HT1080 (cell line): ENCODE measurements around the gene IQSEC2. TPM values are rescaled to one million over a fixed set of nuclear protein-coding genes. Genes with fewer than 3 reads are reported as not detected.

Experiments
- small RNA-seq: library from RNA; depleted of rRNA; stranded (forward); fragments of <200 nt; gene quantifications from one replicate; pipeline ENCODE3, GENCODE V24; 2014
- total RNA-seq: library from RNA; depleted of rRNA; stranded (reverse); fragments of >200 nt; shearing (Covaris generic); gene quantifications from 2 replicates; pipeline ENCODE4 v1.2.3, GENCODE V29; 2014; rRNA removed

IQSEC2 gene
- total RNA-seq, 1 experiment from 2014 or later = 9.8 TPM

Small RNAs within 50 kb of the gene (small RNA-seq; reads per million reads assigned to genes)
- not detected for gene RF00019

Other genes with a start within 250 kb of the IQSEC2 start
- gene GPR173, start 232.8 kb downstream of the IQSEC2 start, total RNA-seq = 3.3 and 3.4 TPM in 2 replicates
- gene TSPYL2, start 199.2 kb downstream of the IQSEC2 start, total RNA-seq = 5.5 and 6.0 TPM in 2 replicates
- gene KANTR, start 187.4 kb downstream of the IQSEC2 start, total RNA-seq = 3.2 and 3.7 TPM in 2 replicates
- 50.7 and 57.2 TPM in 2 replicates for gene KDM5C, start 56.4 kb downstream of the IQSEC2 start, total RNA-seq
- gene SMC1A, start 141.1 kb upstream of the IQSEC2 start, total RNA-seq = 18.6 and 26.0 TPM in 2 replicates
- gene RIBC1, start 141.3 kb upstream of the IQSEC2 start, total RNA-seq = 0.17 and 0.19 TPM in 2 replicates
- gene HSD17B10, start 152.8 kb upstream of the IQSEC2 start, total RNA-seq = 134 and 157 TPM in 2 replicates